GM19455 (cell line): ENCODE results near the gene NFS1.

ENCODE experiments used
- ATAC-seq: cut with Tn5 transposase; IDR thresholded peaks from one replicate; pipeline ENCODE4 v1.9.1; 2021; ENCODE audit not compliant: unreplicated experiment

Gene NFS1

DNA sequence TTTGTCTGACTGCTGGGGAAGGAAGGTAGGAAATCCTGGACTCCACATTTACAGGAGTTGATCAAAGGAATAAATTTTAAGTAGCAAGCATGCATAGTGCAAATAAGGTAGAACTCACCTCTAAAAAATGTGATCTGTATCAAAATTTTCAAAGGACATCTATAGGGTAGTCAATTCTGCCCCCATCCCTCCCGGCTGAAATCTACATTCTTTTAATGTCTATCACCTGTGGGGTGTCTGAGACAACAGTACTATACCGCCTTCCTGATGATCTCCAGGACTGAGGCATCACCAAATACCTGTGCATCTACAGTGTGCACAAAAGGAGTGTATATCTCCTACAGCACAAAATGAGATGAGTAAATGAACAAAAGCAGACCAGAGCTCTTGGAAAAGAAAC is 54.3 kb downstream of the NFS1 start:
- ATAC-seq: no peak

DNA sequence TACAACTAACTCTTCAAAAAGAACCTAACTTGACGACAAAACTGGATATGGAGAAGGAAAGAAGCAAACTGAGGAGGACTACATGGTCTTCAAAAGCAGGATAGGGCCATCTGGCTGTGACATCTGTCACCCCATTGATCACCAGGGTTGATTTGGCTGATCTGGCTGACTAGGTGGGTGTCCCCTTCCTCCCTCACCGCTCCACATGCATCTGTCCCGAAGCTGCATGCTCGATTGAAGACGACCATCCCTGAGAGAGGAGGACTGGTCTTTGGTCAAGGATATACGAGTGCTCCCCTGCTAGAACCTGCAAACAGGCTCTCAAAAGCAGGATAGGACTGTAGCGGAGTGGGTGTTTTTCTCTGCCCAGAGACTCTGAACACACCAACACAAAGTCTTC is 56.1 kb downstream of the NFS1 start:
- no peak for ATAC-seq

DNA sequence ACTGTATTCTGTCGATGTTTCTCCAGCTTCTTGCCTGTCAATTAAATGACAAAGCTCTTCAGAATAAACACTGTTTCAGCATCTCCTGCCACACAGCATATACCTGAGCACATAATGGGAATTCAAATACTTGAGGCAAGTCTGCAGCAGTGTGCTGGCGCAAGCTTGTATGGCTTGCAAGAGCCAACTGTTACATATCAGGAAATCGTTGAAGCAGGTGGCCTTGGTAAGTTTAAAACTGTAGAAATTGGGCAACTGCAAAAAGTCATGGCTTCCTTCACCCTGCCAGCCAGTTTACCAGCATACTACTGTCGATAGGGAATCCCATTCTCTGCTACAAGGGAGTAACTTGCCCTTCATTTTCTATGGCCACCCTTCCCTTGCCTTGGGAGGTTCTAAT is 57.4 kb downstream of the NFS1 start:
- no peak for ATAC-seq

- no peak for ATAC-seq
Observed at GRCh38 chr20:35640724-35641123, 58.4 kb downstream of the NFS1 start.

DNA sequence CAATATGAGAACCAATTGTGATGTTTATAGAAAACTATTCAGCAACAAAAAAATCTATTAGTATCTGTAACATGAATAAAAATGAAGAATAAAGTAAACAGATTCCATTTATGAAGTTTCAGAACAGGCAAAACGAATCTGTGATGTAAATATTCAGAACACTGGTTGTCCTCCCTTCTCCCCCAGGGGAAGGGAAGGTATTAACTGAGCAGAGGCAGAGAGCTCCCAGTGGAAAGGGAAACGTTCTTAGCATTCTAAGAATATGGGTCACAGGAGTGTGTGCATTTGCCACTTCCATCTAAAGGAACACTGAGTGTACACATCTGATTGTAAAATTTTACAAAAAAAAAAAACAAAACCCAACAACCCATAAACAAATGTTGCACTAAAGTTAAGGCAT is 60.4 kb downstream of the NFS1 start:
- ATAC-seq: no peak

- no peak for ATAC-seq
Observed at GRCh38 chr20:35637276-35637675, 61.9 kb downstream of the NFS1 start.

DNA sequence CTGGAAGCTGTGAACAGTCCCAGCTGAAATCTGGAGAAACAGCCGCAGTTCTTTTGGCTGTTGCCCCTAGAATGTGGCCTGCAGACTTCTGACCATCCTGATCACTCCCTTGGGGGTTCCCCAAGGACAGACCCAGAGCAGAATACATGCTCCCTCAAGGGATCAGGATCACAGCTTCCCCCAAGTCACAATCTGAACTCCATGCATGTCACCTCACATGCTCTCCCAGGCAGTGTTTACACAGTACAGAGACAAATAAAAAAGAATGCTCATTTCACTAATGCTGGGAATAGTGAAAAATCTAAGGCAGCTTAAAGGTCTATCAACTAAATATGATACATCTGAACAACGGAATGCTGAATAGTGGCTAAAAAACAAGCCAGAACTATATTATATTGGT is 63.1 kb downstream of the NFS1 start:
- no peak for ATAC-seq

DNA sequence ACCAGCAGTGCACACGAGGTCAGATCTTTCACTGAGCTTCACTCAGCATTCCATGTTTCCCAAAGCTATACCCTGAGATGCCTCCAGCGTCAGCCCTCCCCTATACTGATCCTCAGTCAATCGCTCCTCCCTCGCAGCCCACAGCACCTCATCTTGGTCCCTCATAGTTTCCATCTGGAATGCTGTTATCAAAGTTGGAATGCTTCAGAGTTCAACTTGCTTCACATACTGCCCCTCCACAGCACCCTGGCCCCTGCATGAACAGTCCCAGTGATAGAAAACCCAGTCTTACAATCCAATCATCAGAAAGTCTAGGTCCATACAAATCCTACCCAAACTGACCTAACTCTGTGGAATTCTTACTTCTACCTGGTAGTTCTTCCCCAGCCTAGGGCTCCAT is 63.5 kb downstream of the NFS1 start:
- no peak for ATAC-seq

- no peak for ATAC-seq
Observed at GRCh38 chr20:35632539-35633115, 66.5 kb downstream of the NFS1 start.

GRCh38 chr20:35630636-35631035 is 68.5 kb downstream of the NFS1 start:
- ATAC-seq: no peak

DNA sequence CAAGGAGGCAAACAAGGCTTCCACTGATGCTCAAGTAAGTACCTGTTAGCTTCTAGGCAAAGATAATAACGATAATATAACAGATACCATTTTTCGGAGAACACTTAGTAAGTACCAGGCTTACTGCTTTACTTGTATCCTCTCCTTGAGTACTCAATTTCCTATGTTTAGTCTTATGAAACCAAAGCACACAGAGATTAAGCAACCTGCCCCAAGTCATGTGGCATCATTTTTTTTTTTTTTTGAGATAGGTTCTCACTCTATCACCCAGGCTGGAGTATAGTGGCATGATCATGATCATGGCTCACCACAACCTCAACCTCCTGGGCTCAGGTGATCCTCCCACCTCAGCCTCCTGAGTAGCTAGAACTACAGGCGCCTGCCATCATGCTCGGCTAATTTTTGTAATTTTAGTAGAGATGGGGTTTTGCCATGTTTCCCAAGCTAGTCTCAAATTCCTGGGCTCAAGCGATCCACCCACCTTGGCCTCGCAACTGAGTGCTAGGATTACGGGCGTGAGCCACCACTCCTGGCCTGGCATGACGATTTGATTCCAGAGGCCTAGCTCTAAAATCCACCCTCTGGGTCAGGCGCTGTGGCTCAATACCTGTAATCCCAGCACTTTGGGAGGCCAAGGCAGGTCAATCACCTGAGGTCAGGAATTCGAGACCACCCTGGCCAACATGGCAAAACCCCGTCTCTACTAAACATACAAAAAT is 69.6 kb downstream of the NFS1 start:
- ATAC-seq: no peak

DNA sequence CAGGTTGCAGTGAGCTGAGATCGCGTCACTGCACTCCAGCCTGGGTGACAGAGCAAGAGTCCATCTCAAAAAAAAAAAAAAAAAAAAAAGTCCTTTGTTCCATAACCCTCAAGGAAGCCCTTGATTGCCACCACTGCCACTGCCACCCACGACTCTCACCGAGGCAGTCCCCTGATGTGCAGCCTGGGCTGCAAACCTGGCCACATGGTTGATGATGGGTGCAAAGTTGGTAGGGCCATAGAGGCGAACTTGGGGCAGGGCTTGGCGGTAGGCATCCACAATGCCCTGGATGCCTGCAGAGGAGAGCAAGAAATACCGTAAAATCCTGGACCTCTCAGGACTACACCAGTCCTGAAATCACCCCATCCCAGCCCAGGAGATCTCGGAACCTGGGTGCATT is 72.0 kb downstream of the NFS1 start:
- ATAC-seq: no peak

GRCh38 chr20:35626386-35627001 is 72.7 kb downstream of the NFS1 start:
- ATAC-seq: no peak

DNA sequence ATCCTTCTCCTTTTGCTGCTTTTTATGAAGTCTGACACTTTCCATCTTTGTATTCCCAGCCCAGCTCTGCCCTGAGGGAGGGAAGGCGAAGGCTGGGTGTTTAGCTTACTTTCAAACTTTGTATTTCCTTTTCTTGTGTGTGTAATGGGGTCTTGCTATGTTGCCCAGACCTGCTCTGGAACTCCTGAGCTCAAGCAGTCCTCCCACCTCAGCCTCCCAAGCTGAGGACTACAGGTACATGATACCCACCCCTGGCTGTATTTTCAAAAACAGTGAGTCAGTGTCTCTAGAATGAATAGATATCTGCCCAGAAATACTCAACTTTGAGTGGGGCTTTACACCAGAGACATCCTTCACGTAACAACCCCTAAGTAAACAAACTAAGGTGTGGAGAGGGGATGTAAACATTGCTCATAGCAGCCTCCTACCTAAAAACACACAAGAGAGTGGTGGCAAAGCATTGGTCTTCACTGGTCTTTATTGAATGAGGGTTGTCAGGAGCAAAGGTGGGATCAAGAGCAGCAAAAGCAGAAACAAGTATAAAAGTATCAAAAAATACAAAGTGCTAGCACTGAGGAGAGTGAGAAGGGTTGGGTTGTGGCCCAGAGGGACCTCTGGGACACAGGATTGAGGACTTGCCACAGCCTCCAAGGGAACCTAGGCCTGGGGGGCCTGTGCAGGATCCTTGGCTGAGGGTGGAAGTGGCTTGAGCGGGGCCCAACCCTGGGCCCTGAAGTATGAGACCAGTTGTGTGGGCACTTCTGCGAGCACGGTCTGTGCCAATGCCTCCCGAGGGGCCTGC is 73.4 kb downstream of the NFS1 start:
- ATAC-seq: no peak

DNA sequence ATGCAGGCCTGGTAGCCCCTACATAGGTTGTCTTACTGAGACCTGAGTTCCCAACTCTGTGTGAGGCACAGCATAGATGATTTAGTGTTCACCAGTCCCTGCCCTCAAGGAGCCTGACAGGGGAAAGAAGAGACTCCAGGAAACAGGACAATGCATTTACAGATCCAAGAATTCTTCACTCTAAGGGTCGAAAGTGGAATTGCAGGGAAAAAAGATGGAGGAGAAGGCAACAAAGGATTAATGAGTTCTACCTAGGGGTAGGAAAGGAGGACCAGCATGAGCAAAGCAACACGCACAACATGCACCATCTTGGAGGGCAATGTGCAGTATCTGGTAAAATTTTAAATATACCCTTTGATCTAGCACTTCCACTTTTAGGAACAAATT is 77.6 kb downstream of the NFS1 start:
- no peak for ATAC-seq

- ATAC-seq: no peak
Observed at GRCh38 chr20:35620818-35621559, 78.2 kb downstream of the NFS1 start.

- ATAC-seq: peak; percentile 36
Observed at GRCh38 chr20:35619196-35620095, 79.7 kb downstream of the NFS1 start.

GRCh38 chr20:35618263-35619131 is 80.7 kb downstream of the NFS1 start:
- no peak for ATAC-seq
